ENCODE results near the gene SMIM45.

SMIM45 gene

DNA sequence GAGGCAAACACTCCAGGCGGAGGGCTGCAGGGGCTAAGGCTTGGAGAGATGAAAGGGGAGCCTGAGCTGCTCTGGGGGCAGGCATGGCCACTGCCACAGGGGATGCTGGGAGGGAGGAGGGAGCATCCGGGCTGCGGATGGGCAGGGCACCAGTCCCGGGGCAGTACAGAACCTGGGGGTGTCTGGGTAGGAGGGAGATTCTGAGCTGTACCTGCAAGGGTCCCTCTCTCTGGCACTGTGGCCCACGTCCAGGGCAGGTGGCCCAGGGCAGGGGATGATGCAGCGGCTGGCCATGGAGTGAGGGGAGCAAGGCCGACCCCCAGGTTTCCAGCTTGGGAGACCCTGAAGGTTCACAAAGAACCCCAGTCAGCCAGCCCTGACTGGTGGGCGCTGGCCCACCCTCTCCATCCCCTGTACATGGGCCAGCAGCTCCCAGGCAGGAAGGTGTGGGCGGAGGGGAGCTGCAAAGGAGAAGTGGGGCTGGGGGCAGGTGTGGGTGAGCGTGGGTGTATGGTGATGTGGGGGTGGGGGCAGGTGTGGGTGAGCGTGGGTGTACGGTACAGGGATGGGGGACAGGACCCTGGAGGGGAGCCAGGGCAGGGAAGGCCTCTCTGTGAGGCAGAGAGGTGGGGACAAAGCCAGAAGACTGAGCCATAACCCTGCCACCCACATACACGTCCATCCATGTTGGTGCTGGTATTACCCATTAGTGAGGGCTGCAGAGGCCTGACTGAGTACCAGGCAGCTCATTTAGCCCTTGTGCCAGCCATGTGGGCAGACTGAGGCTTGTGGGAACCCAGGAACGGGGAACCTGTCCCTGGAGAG, 23.1 kb upstream of the SMIM45 start:
- H2AFZ ChIP-seq (ENCODE audit: low read depth) = no peak overlapping the region
- H3K9me3 ChIP-seq = no peaks in the 10 kb centered on the region
- no peak overlapping the region for H3K9ac ChIP-seq
- H3K36me3 ChIP-seq (replicated peaks in 1 of 2; ENCODE audit: control insufficient read depth in 1 of 2, insufficient read depth in 2 of 2, low read length in 1 of 2) = no peaks in the 10 kb centered on the region
- no peaks in the 10 kb centered on the region for H3K9me2 ChIP-seq
- H3K4me3 ChIP-seq (ENCODE audit: low read depth in 2 of 2, low read length in 1 of 2) = no peak overlapping the region
- no peaks in the 10 kb centered on the region for H4K20me1 ChIP-seq (ENCODE audit: insufficient read depth)
- H3K27me3 ChIP-seq (ENCODE audit: insufficient read depth) = no peaks in the 10 kb centered on the region
- WGBS (ENCODE audit: low lambda C conversion rate) = 93% methylated on average over 8 of the region's 14 CpGs
- TF ChIP-seq EZH2phosphoT487 (IDR thresholded peaks at IDR 0.05; ENCODE audit: borderline replicate concordance, low read depth) (no peak), CTCF (IDR thresholded peaks at IDR 0.05) (no peak), SMC3 (IDR thresholded peaks at IDR 0.05; ENCODE audit: low read depth, low read length) (no peak), RFX5 (IDR thresholded peaks at IDR 0.05; ENCODE audit: low read length) (no peak), POLR2AphosphoS5 (IDR thresholded peaks at IDR 0.05; ENCODE audit: low read depth, low read length) (no peak), ELF1 (IDR thresholded peaks at IDR 0.05) (no peak), NFIC (IDR thresholded peaks at IDR 0.05; ENCODE audit: borderline replicate concordance) (no peak), TAF1 (IDR thresholded peaks at IDR 0.05; ENCODE audit: borderline replicate concordance, low read depth, low read length) (no peak), GABPA (IDR thresholded peaks at IDR 0.05; ENCODE audit: low read depth) (no peak), PBX3 (IDR thresholded peaks at IDR 0.05) (no peak), RAD21 (IDR thresholded peaks at IDR 0.05; ENCODE audit: low read length) (no peak), FOSL2 (IDR thresholded peaks at IDR 0.05; ENCODE audit: borderline replicate concordance, low read depth) (no peak), MXI1 (IDR thresholded peaks at IDR 0.05; ENCODE audit: low read depth, low read length) (no peak), MEF2A (IDR thresholded peaks at IDR 0.05; ENCODE audit: borderline replicate concordance, low read depth) (no peak)
- TF ChIP-seq, protein P1, sequence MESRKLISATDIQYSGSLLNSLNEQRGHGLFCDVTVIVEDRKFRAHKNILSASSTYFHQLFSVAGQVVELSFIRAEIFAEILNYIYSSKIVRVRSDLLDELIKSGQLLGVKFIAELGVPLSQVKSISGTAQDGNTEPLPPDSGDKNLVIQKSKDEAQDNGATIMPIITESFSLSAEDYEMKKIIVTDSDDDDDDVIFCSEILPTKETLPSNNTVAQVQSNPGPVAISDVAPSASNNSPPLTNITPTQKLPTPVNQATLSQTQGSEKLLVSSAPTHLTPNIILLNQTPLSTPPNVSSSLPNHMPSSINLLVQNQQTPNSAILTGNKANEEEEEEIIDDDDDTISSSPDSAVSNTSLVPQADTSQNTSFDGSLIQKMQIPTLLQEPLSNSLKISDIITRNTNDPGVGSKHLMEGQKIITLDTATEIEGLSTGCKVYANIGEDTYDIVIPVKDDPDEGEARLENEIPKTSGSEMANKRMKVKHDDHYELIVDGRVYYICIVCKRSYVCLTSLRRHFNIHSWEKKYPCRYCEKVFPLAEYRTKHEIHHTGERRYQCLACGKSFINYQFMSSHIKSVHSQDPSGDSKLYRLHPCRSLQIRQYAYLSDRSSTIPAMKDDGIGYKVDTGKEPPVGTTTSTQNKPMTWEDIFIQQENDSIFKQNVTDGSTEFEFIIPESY (IDR thresholded peaks at IDR 0.05; ENCODE audit: borderline replicate concordance, low read depth) = no peak
- TF ChIP-seq, protein P2, sequence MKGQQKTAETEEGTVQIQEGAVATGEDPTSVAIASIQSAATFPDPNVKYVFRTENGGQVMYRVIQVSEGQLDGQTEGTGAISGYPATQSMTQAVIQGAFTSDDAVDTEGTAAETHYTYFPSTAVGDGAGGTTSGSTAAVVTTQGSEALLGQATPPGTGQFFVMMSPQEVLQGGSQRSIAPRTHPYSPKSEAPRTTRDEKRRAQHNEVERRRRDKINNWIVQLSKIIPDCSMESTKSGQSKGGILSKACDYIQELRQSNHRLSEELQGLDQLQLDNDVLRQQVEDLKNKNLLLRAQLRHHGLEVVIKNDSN (IDR thresholded peaks at IDR 0.05; ENCODE audit: borderline replicate concordance, low read depth) = no peak
- H3K4me1 ChIP-seq (ENCODE audit: control insufficient read depth in 1 of 2, insufficient read depth in 2 of 2, low read depth in 1 of 2, low read length in 1 of 2) = no peaks in the 10 kb centered on the region; a peak in 1 of 4 replicates
- no peak overlapping the region for H3K4me2 ChIP-seq
- no peak overlapping the region for H3K27ac ChIP-seq (ENCODE audit: low read depth in 2 of 2, low read length in 1 of 2)
- H3F3A ChIP-seq (replicated peaks; ENCODE audit: insufficient read depth) = no peaks in the 10 kb centered on the region
- CTCF ChIA-PET = interaction anchor here (1.4 kb wide), 1 partner anchor 232 kb away, joined by 5 read pairs; no protein-coding TSS in a partner anchor
- no peak for DNase-seq
- POLR2A ChIA-PET = no interaction called here
- no peaks in the 10 kb centered on the region for H3K79me2 ChIP-seq (ENCODE audit: insufficient read depth)

All from SK-N-SH (cell line).